ENCODE data around the gene PATL2. TPM values are rescaled to one million over a fixed set of nuclear protein-coding genes. Genes with fewer than 3 reads are reported as not detected.
"Not testable (repeated sequence)": the region's sequence is repeated elsewhere in the genome, so short reads cannot be mapped to it uniquely, and the experiment has no call there.

The PATL2 gene
- total RNA-seq, 1 donor from 2014 or later = not detected

DNA sequence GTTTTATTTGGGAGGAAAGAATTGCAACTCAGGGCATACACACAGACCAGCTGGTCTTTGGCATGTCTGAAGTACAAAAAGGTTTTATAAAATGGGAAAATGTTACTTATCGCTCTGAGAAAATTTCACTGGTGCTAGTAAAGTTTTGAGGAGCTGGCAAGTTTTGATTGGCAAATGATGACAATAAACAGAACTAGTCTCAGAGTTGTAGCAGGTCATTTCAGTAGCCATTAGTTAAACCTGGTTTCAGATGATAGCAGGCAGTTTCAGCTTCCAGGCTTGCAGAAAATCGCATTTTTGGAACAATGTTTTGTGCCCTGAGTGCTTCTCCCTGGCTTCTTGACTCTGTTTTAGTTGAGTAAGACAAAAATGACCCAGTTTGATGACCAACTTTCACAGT is 10.9 kb upstream of the PATL2 start:
- Histone ChIP-seq H3F3A (ENCODE audit: low read depth) (no peaks in the 10 kb centered on the region), H3K4me3 (no peak overlapping the region), H3K9me3 (ENCODE audit: low read depth) (no peaks in the 10 kb centered on the region), H3K9ac (no peak overlapping the region), H4K20me1 (ENCODE audit: low read depth) (no peaks in the 10 kb centered on the region), H2AFZ (replicated peaks) (no peak overlapping the region), H3K27ac (no peak overlapping the region), H3K27me3 (no peaks in the 10 kb centered on the region), H3K4me1 (no peaks in the 10 kb centered on the region), H3K36me3 (no peaks in the 10 kb centered on the region), H3K79me2 (ENCODE audit: low read depth) (no peaks in the 10 kb centered on the region), H3K4me2 (no peak overlapping the region)
- Mint-ChIP-seq H3K36me3 (peaks cover 4% of the 10 kb centered on the region), H3K4me1 (peaks cover 3% of the 10 kb centered on the region), H3K4me3 (no peak overlapping the region), H3K27me3 (ENCODE audit: insufficient read depth, low read depth) (peaks cover 5% of the 10 kb centered on the region), H3K9me3 (no peaks in the 10 kb centered on the region), H3K27ac (no peak overlapping the region)
- TF ChIP-seq EZH2phosphoT487 (IDR thresholded peaks at IDR 0.05) (no peak), EZH2 (IDR thresholded peaks at IDR 0.05) (no peak)
- TF ChIP-seq, protein P1, sequence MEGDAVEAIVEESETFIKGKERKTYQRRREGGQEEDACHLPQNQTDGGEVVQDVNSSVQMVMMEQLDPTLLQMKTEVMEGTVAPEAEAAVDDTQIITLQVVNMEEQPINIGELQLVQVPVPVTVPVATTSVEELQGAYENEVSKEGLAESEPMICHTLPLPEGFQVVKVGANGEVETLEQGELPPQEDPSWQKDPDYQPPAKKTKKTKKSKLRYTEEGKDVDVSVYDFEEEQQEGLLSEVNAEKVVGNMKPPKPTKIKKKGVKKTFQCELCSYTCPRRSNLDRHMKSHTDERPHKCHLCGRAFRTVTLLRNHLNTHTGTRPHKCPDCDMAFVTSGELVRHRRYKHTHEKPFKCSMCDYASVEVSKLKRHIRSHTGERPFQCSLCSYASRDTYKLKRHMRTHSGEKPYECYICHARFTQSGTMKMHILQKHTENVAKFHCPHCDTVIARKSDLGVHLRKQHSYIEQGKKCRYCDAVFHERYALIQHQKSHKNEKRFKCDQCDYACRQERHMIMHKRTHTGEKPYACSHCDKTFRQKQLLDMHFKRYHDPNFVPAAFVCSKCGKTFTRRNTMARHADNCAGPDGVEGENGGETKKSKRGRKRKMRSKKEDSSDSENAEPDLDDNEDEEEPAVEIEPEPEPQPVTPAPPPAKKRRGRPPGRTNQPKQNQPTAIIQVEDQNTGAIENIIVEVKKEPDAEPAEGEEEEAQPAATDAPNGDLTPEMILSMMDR (IDR thresholded peaks at IDR 0.05) = no peak
- DNase-seq (ENCODE audit: low spot score) = no peak

DNA sequence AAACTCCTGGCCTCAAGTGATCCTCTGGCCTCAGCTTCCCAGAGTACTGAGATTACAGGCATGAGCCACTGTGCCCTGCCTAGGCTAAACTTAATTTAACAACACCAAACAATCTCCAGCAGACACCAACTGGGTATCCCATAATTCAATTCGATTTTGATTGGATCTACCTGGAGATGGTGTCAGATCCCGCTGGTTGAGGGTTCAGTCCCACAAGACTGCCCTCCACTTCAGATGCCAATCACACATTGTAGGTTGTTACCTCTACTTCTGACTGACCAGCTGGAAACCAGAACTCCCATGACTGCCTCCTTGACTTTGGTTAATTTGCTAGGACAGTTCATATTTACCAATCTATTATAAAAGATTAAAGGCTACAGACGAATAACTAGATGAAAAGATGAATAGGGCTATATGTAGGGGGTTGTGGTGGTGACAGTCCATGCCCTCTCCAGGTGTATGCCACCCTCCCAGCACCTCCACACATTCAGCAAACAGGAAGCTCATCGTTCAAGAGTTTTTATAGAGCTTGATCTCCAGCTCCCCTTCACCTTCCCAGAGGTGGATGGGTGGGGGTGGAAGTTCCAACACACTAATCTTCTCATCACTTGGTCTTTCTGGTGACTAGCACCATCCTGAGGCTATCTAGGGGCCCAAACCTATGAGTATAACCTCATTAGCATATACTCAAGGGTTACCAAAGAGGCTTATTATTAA is 9.5 kb upstream of the PATL2 start:
- Mint-ChIP-seq H3K4me3 (no peak overlapping the region), H3K4me1 (no peaks in the 10 kb centered on the region), H3K36me3 (peaks cover 9% of the 10 kb centered on the region), H3K27me3 (ENCODE audit: insufficient read depth, low read depth) (peaks cover 5% of the 10 kb centered on the region), H3K9me3 (no peaks in the 10 kb centered on the region), H3K27ac (no peak overlapping the region)
- H3K36me3 ChIP-seq = no peaks in the 10 kb centered on the region
- H3K79me2 ChIP-seq (ENCODE audit: low read depth) = no peaks in the 10 kb centered on the region
- DNase-seq (ENCODE audit: low spot score) = no peak
- no peak overlapping the region for H3K4me3 ChIP-seq
- H3K4me1 ChIP-seq = no peaks in the 10 kb centered on the region
- H2AFZ ChIP-seq (replicated peaks) = no peak overlapping the region
- no peak overlapping the region for H3K9ac ChIP-seq
- H3F3A ChIP-seq (ENCODE audit: low read depth) = no peaks in the 10 kb centered on the region
- no peaks in the 10 kb centered on the region for H4K20me1 ChIP-seq (ENCODE audit: low read depth)
- no peak overlapping the region for H3K4me2 ChIP-seq
- no peaks in the 10 kb centered on the region for H3K27me3 ChIP-seq
- TF ChIP-seq, protein P1 (IDR thresholded peaks at IDR 0.05) = no peak
- TF ChIP-seq EZH2phosphoT487 (IDR thresholded peaks at IDR 0.05) = no peak
- TF ChIP-seq EZH2 (IDR thresholded peaks at IDR 0.05) = no peak
- H3K27ac ChIP-seq = no peak overlapping the region
- H3K9me3 ChIP-seq (ENCODE audit: low read depth) = no peaks in the 10 kb centered on the region

DNA sequence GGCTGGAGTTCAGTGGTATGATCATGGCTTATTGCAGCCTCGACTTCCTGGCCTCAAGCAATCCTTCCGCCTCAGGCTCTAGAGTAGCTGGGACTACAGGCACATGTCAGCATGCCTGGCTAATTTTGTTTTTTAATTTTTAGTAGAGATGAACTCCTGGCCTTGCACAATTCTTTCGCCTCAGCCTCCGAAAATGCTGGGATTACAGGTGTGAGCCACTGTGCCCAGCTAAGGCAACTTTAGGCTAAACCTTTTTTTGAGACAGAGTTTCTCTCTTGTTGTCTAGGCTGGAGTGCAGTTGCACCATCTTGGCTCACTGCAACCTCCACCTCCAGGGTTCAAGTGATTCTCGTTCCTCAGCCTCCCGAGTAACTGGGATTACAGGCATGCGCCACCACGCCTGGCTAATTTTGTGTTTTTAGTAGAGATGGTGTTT is 8.9 kb upstream of the PATL2 start:
- peaks cover 12% of the 10 kb centered on the region for H3K36me3 Mint-ChIP-seq
- H3K4me3 ChIP-seq; H3K9me3 Mint-ChIP-seq; H3K27me3 ChIP-seq; H2AFZ ChIP-seq (replicated peaks); H3K27me3 Mint-ChIP-seq (ENCODE audit: insufficient read depth, low read depth); H3K4me3 Mint-ChIP-seq; H4K20me1 ChIP-seq (ENCODE audit: low read depth); H3F3A ChIP-seq (ENCODE audit: low read depth); DNase-seq (ENCODE audit: low spot score); H3K36me3 ChIP-seq; H3K79me2 ChIP-seq (ENCODE audit: low read depth); H3K27ac Mint-ChIP-seq; H3K4me1 ChIP-seq; H3K27ac ChIP-seq; H3K9me3 ChIP-seq (ENCODE audit: low read depth); H3K4me1 Mint-ChIP-seq; H3K9ac ChIP-seq; H3K4me2 ChIP-seq: not testable (repeated sequence)

DNA sequence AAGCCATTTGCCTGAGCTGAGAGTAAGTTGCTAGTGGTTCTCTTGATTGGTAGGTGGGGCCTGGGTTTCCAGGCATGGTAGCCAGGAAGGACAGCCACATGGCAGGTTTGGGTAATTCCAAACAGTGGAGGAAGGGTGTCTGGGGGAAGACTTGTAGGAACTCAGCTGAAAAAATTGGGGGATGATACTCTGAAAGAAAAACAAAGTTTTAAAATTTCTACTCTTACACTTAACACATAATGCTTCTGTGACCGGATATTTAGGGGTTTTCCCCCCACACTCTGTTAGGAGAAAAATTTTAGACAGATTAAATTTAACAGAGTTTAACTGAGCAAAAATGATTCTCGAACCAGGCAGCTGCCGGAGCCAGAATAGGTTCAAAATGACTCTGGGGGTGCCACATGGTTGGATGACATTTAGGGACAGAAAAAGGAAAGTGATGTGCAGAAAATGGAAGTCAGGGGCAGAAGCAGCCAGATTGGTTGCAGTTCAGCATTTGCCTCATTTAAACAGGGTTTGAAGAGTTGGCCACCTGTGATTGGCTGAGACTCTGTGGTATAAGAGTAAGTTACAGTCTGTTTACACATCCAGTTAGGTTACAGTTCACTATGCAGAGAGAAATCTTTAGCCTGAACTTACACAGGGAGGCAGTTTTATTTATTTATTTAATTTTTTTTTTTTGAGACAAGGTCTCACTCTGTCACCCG is 8.3 kb upstream of the PATL2 start:
- TF ChIP-seq, protein P1 (IDR thresholded peaks at IDR 0.05) = no peak
- no peak overlapping the region for H3K9ac ChIP-seq
- Mint-ChIP-seq H3K4me1 (peaks cover 3% of the 10 kb centered on the region), H3K27ac (no peak overlapping the region), H3K4me3 (no peak overlapping the region), H3K27me3 (ENCODE audit: insufficient read depth, low read depth) (peaks cover 2% of the 10 kb centered on the region), H3K9me3 (no peaks in the 10 kb centered on the region), H3K36me3 (peaks cover 12% of the 10 kb centered on the region)
- H3K36me3 ChIP-seq = no peaks in the 10 kb centered on the region
- no peaks in the 10 kb centered on the region for H3K4me1 ChIP-seq
- H3K79me2 ChIP-seq (ENCODE audit: low read depth) = no peaks in the 10 kb centered on the region
- no peaks in the 10 kb centered on the region for H3K27me3 ChIP-seq
- no peaks in the 10 kb centered on the region for H3K9me3 ChIP-seq (ENCODE audit: low read depth)
- no peak overlapping the region for H3K27ac ChIP-seq
- no peak overlapping the region for H3K4me2 ChIP-seq
- no peak overlapping the region for H3K4me3 ChIP-seq
- DNase-seq (ENCODE audit: low spot score) = no peak
- H4K20me1 ChIP-seq (ENCODE audit: low read depth) = no peaks in the 10 kb centered on the region
- no peaks in the 10 kb centered on the region for H3F3A ChIP-seq (ENCODE audit: low read depth)
- H2AFZ ChIP-seq (replicated peaks) = no peak overlapping the region
